Loucy (cell line): ENCODE data around the gene NAV2.
"Not testable (repeated sequence)": the region's sequence is repeated elsewhere in the genome, so short reads cannot be mapped to it uniquely, and the experiment has no call there.

Source experiments
- H2AFZ ChIP-seq: fragments of 200-600 bp; sonication (generic); 2 replicates; pipeline ENCODE4 v1.6.0; 2016; ENCODE audit warnings: antibody characterized with exemption, mild to moderate bottlenecking, low read length, moderate library complexity
- H3F3A ChIP-seq: fragments of 200-600 bp; 2 replicates; pipeline ENCODE4 v1.6.0; 2016; ENCODE audit warnings: antibody characterized with exemption, low read depth, mild to moderate bottlenecking
- H3K27me3 ChIP-seq: fragments of 200-600 bp; sonication (generic); 2 replicates; pipeline ENCODE4 v1.6.1; 2014; ENCODE audit warnings: low read length, mild to moderate bottlenecking; ENCODE audit not compliant: insufficient read depth, poor library complexity, severe bottlenecking
- H3K36me3 ChIP-seq: fragments of 200-600 bp; sonication (generic); 2 replicates; pipeline ENCODE4 v1.6.1; 2016; ENCODE audit warnings: low read length; ENCODE audit not compliant: insufficient read depth
- H3K4me1 ChIP-seq: fragments of 200-600 bp; sonication (generic); 2 replicates; pipeline ENCODE4 v1.5.1; 2014; ENCODE audit warnings: low read length, mild to moderate bottlenecking; ENCODE audit not compliant: insufficient read depth, poor library complexity, severe bottlenecking
- H3K4me2 ChIP-seq: fragments of 200-600 bp; sonication (generic); 2 replicates; pipeline ENCODE4 v1.6.0; 2014; ENCODE audit warnings: antibody characterized with exemption, low read length, low read depth, mild to moderate bottlenecking; ENCODE audit not compliant: poor library complexity, severe bottlenecking
- H3K4me3 ChIP-seq: fragments of 200-600 bp; sonication (generic); 2 replicates; pipeline ENCODE4 v1.5.1; 2014; ENCODE audit warnings: low read length, mild to moderate bottlenecking, mixed read lengths; ENCODE audit not compliant: poor library complexity, severe bottlenecking
- H3K79me2 ChIP-seq: fragments of 200-600 bp; sonication (generic); 2 replicates; pipeline ENCODE4 v1.6.1; 2014; ENCODE audit warnings: low read length; ENCODE audit not compliant: insufficient read depth
- H3K9ac ChIP-seq: fragments of 200-600 bp; sonication (generic); 2 replicates; pipeline ENCODE4 v1.6.0; 2014; ENCODE audit warnings: mild to moderate bottlenecking, low read depth, low read length, moderate library complexity; ENCODE audit not compliant: poor library complexity, severe bottlenecking
- H3K9me2 ChIP-seq: fragments of 200-600 bp; sonication (generic); replicated peaks from 2 replicates; pipeline ENCODE4 v1.6.1; 2016; ENCODE audit warnings: low read depth, low read length, mixed read lengths
- H3K9me3 ChIP-seq: fragments of 200-600 bp; sonication (generic); 2 replicates; pipeline ENCODE4 v1.6.1; 2014; ENCODE audit warnings: mild to moderate bottlenecking, antibody characterized with exemption, low read length, low read depth; ENCODE audit not compliant: insufficient read depth
- H4K20me1 ChIP-seq: fragments of 200-600 bp; sonication (generic); 2 replicates; pipeline ENCODE4 v1.6.0; 2014; ENCODE audit warnings: antibody characterized with exemption, low read length, mild to moderate bottlenecking; ENCODE audit not compliant: insufficient read depth, poor library complexity, severe bottlenecking
- EZH2phosphoT487 ChIP-seq: fragments of 200-600 bp; IDR thresholded peaks from 2 replicates; pipeline ENCODE4 v1.6.1; 2018; ENCODE audit warnings: antibody characterized with exemption, mild to moderate bottlenecking, moderate library complexity, borderline replicate concordance
- TF ChIP-seq, protein P1 (sequence below): fragments of 200-600 bp; sonication (generic); conservative IDR thresholded peaks from 2 replicates; pipeline ENCODE4 v1.5.1; 2014; ENCODE audit warnings: mild to moderate bottlenecking, antibody characterized with exemption, low read length

Gene NAV2

GRCh38 chr11:20126724-20127123, 414.1 kb downstream of the NAV2 start:
- Histone ChIP-seq H2AFZ (no peak overlapping the region), H3K27me3 (no peaks in the 10 kb centered on the region), H3K36me3 (no peaks in the 10 kb centered on the region), H3K4me3 (no peak overlapping the region), H3K4me1 (no peaks in the 10 kb centered on the region), H3K9me2 (no peaks in the 10 kb centered on the region), H3K79me2 (no peaks in the 10 kb centered on the region), H3K9me3 (no peaks in the 10 kb centered on the region), H4K20me1 (no peaks in the 10 kb centered on the region), H3F3A (no peaks in the 10 kb centered on the region), H3K9ac (no peak overlapping the region), H3K4me2 (no peak overlapping the region)
- TF ChIP-seq, protein P1, sequence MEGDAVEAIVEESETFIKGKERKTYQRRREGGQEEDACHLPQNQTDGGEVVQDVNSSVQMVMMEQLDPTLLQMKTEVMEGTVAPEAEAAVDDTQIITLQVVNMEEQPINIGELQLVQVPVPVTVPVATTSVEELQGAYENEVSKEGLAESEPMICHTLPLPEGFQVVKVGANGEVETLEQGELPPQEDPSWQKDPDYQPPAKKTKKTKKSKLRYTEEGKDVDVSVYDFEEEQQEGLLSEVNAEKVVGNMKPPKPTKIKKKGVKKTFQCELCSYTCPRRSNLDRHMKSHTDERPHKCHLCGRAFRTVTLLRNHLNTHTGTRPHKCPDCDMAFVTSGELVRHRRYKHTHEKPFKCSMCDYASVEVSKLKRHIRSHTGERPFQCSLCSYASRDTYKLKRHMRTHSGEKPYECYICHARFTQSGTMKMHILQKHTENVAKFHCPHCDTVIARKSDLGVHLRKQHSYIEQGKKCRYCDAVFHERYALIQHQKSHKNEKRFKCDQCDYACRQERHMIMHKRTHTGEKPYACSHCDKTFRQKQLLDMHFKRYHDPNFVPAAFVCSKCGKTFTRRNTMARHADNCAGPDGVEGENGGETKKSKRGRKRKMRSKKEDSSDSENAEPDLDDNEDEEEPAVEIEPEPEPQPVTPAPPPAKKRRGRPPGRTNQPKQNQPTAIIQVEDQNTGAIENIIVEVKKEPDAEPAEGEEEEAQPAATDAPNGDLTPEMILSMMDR: no peak
- no peak for TF ChIP-seq EZH2phosphoT487

DNA sequence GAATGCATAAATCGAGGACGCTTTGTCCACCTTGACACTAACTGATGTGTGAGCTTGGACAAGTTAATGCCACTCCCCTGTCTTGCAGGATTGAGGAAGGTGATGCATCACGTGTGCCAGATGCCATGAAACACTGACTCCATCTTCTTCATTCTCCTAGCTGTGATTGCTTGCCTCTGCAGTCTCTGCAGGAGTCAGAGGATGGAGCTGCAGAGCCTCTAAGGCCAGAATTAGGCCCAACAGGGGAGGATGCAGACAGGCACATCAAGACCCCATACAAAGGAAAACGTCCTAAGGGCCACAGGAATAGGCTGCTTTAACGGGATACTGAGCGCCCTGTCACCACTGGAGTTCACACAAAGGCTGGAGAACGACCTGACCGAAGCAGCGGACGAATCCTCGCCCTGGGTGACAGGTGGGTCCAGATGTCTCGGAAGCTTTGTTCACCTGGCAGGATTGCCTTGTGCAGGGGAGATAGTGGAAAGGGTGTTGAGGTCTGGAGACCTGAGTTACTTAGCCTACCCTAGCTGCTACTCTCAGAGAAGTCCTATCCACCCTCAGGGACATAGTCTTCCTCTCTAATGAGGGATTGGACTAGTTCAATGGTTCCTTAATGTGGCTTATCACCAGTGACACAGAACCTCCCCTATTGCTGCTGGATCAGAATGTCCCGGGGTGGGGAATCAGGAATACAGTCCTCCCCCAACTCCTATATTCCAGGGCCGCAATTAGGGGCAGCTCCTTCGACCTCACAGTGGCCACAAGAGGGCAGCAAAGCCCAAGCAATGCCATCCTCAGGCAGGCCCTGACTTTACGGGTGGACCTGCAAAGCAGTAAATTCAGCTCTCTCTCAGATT, 415.3 kb downstream of the NAV2 start:
- Histone ChIP-seq H3K4me1 (no peaks in the 10 kb centered on the region), H3K9ac (no peak overlapping the region), H3F3A (no peaks in the 10 kb centered on the region), H3K9me2 (no peaks in the 10 kb centered on the region), H3K4me3 (no peak overlapping the region), H3K36me3 (no peaks in the 10 kb centered on the region), H4K20me1 (no peaks in the 10 kb centered on the region), H3K27me3 (no peaks in the 10 kb centered on the region), H2AFZ (no peak overlapping the region), H3K79me2 (no peaks in the 10 kb centered on the region), H3K9me3 (no peaks in the 10 kb centered on the region), H3K4me2 (no peak overlapping the region)
- TF ChIP-seq, protein P1: peak; percentile 90
- TF ChIP-seq EZH2phosphoT487: no peak

GRCh38 chr11:20128528-20128825, 415.8 kb downstream of the NAV2 start:
- not testable (repeated sequence) for H3K4me3 ChIP-seq, H3K36me3 ChIP-seq, H3K79me2 ChIP-seq, H3K9ac ChIP-seq, H3K4me1 ChIP-seq, H2AFZ ChIP-seq, H3K4me2 ChIP-seq, H3K9me2 ChIP-seq, H3K27me3 ChIP-seq, H3K9me3 ChIP-seq, H4K20me1 ChIP-seq, H3F3A ChIP-seq

DNA sequence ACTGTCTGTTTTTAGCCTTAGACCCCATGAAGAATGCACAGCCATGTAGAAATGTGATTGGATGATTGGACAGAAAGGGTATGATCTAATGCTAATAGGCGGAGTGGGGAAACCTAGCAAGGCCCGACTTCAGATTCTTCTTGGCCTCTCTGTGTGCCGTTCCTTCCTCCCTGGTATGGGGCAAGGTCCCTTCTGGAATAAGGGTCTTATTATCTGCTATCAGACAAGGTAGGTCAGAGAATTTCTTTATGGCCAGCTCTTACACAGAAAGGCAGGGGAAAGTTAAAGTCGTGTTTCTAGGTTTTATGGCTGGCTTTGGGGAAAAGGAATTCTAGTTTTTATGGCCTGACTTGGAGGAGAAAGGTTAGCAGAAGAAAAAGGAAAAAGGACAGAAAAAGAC, 417.0 kb downstream of the NAV2 start:
- H3K36me3 ChIP-seq: no peaks in the 10 kb centered on the region
- H3K4me3 ChIP-seq: no peak overlapping the region

More for the DNA sequence above, 417.0 kb downstream of the NAV2 start:
- no peaks in the 10 kb centered on the region for H3K9me2 ChIP-seq
- no peaks in the 10 kb centered on the region for H4K20me1 ChIP-seq
- no peaks in the 10 kb centered on the region for H3F3A ChIP-seq
- no peak overlapping the region for H2AFZ ChIP-seq
- TF ChIP-seq, protein P1: no peak
- TF ChIP-seq EZH2phosphoT487: no peak
- no peak overlapping the region for H3K9ac ChIP-seq
- no peak overlapping the region for H3K4me2 ChIP-seq
- no peaks in the 10 kb centered on the region for H3K9me3 ChIP-seq
- no peaks in the 10 kb centered on the region for H3K4me1 ChIP-seq
- H3K27me3 ChIP-seq: no peaks in the 10 kb centered on the region
- no peaks in the 10 kb centered on the region for H3K79me2 ChIP-seq
